OCI-LY3 (cell line): ENCODE data around the gene SERPINE1.

ENCODE experiments used
- EZH2phosphoT487 ChIP-seq: fragments of 200-600 bp; shearing (Covaris generic); IDR thresholded peaks from 2 replicates; pipeline ENCODE4 v1.6.1; 2018; ENCODE audit warnings: antibody characterized with exemption, mixed run types, low read depth
- TF ChIP-seq, protein P1 (sequence below): fragments of 200-600, 300-600 bp; sonication (generic); IDR thresholded peaks from 2 replicates; pipeline ENCODE4 v1.5.1; 2014; ENCODE audit warnings: antibody characterized with exemption, low read length, low read depth

DNA sequence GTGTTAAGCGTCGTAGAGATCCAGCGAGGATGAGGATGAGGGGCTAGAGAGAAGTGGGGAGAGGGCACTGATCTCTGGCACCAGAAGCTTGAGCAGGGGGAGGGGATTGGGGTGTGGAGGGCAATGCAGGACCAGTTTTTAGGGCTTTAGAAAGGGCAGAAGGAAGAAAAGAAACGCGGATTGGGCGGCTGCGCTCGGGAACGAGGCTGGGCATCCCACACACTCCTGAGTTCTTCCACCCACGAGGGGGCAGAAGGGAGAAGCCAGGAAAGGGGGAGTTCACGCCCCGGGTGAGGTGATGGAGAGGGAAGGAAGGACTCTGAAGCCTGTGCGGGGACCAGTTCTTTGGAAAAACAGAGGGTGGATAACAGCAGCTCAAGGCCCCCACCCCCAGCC lies 44.5 kb downstream of the SERPINE1 start:
- TF ChIP-seq, protein P1, sequence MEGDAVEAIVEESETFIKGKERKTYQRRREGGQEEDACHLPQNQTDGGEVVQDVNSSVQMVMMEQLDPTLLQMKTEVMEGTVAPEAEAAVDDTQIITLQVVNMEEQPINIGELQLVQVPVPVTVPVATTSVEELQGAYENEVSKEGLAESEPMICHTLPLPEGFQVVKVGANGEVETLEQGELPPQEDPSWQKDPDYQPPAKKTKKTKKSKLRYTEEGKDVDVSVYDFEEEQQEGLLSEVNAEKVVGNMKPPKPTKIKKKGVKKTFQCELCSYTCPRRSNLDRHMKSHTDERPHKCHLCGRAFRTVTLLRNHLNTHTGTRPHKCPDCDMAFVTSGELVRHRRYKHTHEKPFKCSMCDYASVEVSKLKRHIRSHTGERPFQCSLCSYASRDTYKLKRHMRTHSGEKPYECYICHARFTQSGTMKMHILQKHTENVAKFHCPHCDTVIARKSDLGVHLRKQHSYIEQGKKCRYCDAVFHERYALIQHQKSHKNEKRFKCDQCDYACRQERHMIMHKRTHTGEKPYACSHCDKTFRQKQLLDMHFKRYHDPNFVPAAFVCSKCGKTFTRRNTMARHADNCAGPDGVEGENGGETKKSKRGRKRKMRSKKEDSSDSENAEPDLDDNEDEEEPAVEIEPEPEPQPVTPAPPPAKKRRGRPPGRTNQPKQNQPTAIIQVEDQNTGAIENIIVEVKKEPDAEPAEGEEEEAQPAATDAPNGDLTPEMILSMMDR, result no peak
- TF ChIP-seq EZH2phosphoT487, result no peak
